Measurements from ENCODE around the gene TBX6.

DNA sequence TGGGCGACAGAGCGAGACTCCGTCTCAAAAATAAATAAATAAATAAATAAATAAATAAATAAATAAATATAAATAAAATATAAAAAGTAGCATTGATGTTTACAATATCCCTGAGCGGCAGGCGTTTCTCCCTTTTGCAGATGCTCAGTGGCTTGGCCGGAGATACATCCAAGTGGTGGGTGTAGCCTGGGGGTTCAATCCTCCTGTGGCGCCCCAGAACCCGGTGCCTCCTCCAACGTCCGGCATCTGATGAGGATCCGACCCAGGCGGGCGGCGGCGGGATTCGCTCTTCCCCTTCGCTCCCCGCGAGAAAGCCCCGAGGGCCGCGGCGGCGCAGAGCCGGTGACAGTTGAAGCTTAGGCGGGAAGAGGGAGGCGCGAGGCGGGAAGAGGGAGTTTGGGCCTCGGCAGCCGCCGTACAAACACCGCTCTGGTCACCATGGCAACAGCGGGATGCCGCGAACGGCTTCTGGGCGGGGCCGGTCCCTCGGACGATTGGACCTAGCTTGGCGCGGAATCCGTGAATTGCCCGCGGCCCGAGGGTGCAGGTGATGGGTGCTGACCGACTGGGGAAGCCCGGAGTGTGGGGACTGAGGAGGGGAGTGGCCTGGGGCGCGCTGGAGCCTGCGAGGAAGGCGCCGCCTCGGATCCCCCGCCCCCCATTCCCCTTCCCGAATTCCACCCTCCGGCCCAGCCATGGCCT lies 38.9 kb downstream of the TBX6 start:
- no peak for TF ChIP-seq POLR2A (IDR thresholded peaks at IDR 0.05)
- TF ChIP-seq, protein P1, sequence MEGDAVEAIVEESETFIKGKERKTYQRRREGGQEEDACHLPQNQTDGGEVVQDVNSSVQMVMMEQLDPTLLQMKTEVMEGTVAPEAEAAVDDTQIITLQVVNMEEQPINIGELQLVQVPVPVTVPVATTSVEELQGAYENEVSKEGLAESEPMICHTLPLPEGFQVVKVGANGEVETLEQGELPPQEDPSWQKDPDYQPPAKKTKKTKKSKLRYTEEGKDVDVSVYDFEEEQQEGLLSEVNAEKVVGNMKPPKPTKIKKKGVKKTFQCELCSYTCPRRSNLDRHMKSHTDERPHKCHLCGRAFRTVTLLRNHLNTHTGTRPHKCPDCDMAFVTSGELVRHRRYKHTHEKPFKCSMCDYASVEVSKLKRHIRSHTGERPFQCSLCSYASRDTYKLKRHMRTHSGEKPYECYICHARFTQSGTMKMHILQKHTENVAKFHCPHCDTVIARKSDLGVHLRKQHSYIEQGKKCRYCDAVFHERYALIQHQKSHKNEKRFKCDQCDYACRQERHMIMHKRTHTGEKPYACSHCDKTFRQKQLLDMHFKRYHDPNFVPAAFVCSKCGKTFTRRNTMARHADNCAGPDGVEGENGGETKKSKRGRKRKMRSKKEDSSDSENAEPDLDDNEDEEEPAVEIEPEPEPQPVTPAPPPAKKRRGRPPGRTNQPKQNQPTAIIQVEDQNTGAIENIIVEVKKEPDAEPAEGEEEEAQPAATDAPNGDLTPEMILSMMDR (IDR thresholded peaks at IDR 0.05), result no peak
